OCI-LY7 (cell line): ENCODE measurements around the gene CAVIN1. TPM values are rescaled to one million over a fixed set of nuclear protein-coding genes. Genes with fewer than 3 reads are reported as not detected.

Source experiments
- BruUV-seq: library from RNA; stranded (reverse); fragments of 400-500 nt; replicated peaks from 2 replicates; lab custom pipeline; 2021; lab: Mats Ljungman, UMichigan
- CTCF ChIA-PET: fragments of 300-600 bp; sonication (Branson Sonifier 250); formaldehyde crosslinking; loops from one replicate; lab custom pipeline; 2022; ENCODE audit warnings: antibody characterized with exemption; ENCODE audit not compliant: unreplicated experiment; lab: Charles Lee
- POLR2A ChIA-PET: fragments of 300-600 bp; sonication (Branson Sonifier 250); formaldehyde crosslinking; loops from one replicate; lab custom pipeline; 2022; ENCODE audit warnings: antibody characterized with exemption; lab: Charles Lee
- DNase-seq: peaks from one replicate; pipeline ENCODE4 v3.0.0-alpha.2; 2015; ENCODE audit warnings: low spot score
- H2AFZ ChIP-seq: fragments of 200-600 bp; sonication (generic), shearing (Covaris generic); 2 replicates; pipeline ENCODE4 v1.6.1; 2014; ENCODE audit warnings: mild to moderate bottlenecking, antibody characterized with exemption, low read length, moderate library complexity
- H3K27ac ChIP-seq: fragments of 200-600 bp; sonication (generic); 2 replicates; pipeline ENCODE4 v1.5.1; 2014; ENCODE audit warnings: mixed run types, low read depth, mild to moderate bottlenecking, moderate library complexity, low read length, inconsistent platforms; ENCODE audit not compliant: poor library complexity, severe bottlenecking
- H3K36me3 ChIP-seq: fragments of 200-600 bp; sonication (generic); 2 replicates; pipeline ENCODE4 v1.6.1; 2014; ENCODE audit warnings: mild to moderate bottlenecking, antibody characterized with exemption, low read length, moderate library complexity, mixed read lengths; ENCODE audit not compliant: insufficient read depth
- H3K4me1 ChIP-seq: fragments of 200-600 bp; sonication (generic); 2 replicates; pipeline ENCODE4 v1.5.1; 2014; ENCODE audit warnings: mild to moderate bottlenecking, low read length; ENCODE audit not compliant: insufficient read depth, poor library complexity, severe bottlenecking
- H3K4me2 ChIP-seq: fragments of 200-600 bp; sonication (generic); 2 replicates; pipeline ENCODE4 v1.6.1; 2014; ENCODE audit warnings: mild to moderate bottlenecking, low read length
- H3K4me3 ChIP-seq: fragments of 200-600 bp; sonication (generic); 2 replicates; pipeline ENCODE4 v1.5.1; 2014; ENCODE audit warnings: mild to moderate bottlenecking, low read depth, low read length; ENCODE audit not compliant: poor library complexity, severe bottlenecking
- H3K79me2 ChIP-seq: fragments of 200-600 bp; sonication (generic); 2 replicates; pipeline ENCODE4 v1.6.1; 2016; ENCODE audit warnings: low read depth, mild to moderate bottlenecking, low read length, moderate library complexity, mixed read lengths; ENCODE audit not compliant: insufficient read depth
- H3K9me2 ChIP-seq: fragments of 200-600 bp; sonication (generic); 2 replicates; pipeline ENCODE4 v1.6.1; 2016; ENCODE audit warnings: mild to moderate bottlenecking, low read length, mixed read lengths; ENCODE audit not compliant: insufficient read depth
- H3K9me3 ChIP-seq: fragments of 200-600 bp; sonication (generic); 2 replicates; pipeline ENCODE4 v1.6.1; 2014; ENCODE audit warnings: mild to moderate bottlenecking, mixed run types, low read length, mixed read lengths
- H4K20me1 ChIP-seq: fragments of 200-600 bp; sonication (generic); 2 replicates; pipeline ENCODE4 v1.6.1; 2014; ENCODE audit warnings: mild to moderate bottlenecking, antibody characterized with exemption, low read length, moderate library complexity, mixed read lengths; ENCODE audit not compliant: insufficient read depth
- EZH2phosphoT487 ChIP-seq: fragments of 200-600 bp; sonication (generic); IDR thresholded peaks from 2 replicates; pipeline ENCODE4 v1.6.1; 2018; ENCODE audit warnings: low read depth, borderline replicate concordance, mild to moderate bottlenecking, mixed run types, antibody characterized with exemption, low read length, moderate library complexity, mixed read lengths
- intact Hi-C: fragments of 100-400 bp; cut with micrococcal nuclease; formaldehyde crosslinking; loops from one replicate; pipeline ENCODE4 v1.10.0; 2022; ENCODE audit not compliant: unreplicated experiment
- total RNA-seq, 2 experiments: library from RNA; depleted of rRNA in 1 of 2; stranded (reverse); fragments of >200 nt in 1 of 2; shearing (Covaris generic) in 1 of 2; gene quantifications; 2 replicates each; pipeline ENCODE4 v1.2.3, GENCODE V29; 2014 to 2022
- TF ChIP-seq, protein P1 (sequence below): fragments of 200-600 bp; sonication (generic); conservative IDR thresholded peaks from 2 replicates; pipeline ENCODE4 v1.5.1; 2014; ENCODE audit warnings: mild to moderate bottlenecking, antibody characterized with exemption, low read length, moderate library complexity, mixed read lengths

Gene CAVIN1
- total RNA-seq, 2 experiments from 2014 or later: 0.08 TPM; not detected in 1

DNA sequence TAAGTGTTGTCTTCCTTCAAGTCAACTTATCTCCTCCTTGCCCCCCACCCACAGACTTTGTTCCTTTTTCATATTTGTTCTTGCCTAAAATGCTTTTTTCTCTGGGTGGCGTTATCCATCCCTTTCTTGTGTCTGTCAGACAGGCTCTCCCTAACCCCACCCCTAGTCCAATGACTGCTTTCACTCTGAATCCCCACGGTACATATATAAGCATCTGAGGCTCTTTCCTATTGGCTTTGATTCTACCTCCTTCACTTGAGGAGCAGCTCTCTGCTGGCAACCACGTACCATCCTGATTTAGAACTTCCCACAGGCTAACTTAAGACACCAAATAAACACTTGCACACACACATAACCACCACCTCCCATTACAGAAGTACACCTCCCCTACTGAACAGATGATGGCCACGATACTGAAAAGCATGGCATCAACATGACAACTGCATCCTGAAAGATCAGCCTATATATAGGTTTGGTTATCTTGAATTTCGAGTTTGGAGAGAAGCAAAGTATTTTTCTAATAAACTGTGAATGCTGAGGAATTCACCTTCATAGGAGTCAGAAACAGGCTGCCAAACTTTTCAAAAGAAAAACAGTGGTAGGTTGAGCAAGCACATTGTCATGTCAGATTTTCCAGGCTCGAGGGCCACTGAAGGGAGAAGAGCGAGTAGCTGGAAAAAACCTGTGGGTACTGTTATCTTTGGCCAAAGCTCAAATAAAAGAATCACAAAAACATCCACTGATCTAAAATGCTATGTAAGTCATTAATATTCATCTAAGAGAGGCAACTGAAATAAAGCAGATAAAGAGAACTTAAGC is 59.1 kb downstream of the CAVIN1 start:
- intact Hi-C loops: no loop called here
- Histone ChIP-seq H3K27ac (no peak overlapping the region), H3K4me2 (no peak overlapping the region), H2AFZ (no peak overlapping the region), H3K4me1 (no peaks in the 10 kb centered on the region), H3K9me3 (no peaks in the 10 kb centered on the region), H3K4me3 (no peak overlapping the region), H3K9me2 (no peaks in the 10 kb centered on the region), H4K20me1 (no peaks in the 10 kb centered on the region), H3K79me2 (no peaks in the 10 kb centered on the region), H3K36me3 (no peaks in the 10 kb centered on the region)
- no peak for TF ChIP-seq EZH2phosphoT487
- TF ChIP-seq, protein P1, sequence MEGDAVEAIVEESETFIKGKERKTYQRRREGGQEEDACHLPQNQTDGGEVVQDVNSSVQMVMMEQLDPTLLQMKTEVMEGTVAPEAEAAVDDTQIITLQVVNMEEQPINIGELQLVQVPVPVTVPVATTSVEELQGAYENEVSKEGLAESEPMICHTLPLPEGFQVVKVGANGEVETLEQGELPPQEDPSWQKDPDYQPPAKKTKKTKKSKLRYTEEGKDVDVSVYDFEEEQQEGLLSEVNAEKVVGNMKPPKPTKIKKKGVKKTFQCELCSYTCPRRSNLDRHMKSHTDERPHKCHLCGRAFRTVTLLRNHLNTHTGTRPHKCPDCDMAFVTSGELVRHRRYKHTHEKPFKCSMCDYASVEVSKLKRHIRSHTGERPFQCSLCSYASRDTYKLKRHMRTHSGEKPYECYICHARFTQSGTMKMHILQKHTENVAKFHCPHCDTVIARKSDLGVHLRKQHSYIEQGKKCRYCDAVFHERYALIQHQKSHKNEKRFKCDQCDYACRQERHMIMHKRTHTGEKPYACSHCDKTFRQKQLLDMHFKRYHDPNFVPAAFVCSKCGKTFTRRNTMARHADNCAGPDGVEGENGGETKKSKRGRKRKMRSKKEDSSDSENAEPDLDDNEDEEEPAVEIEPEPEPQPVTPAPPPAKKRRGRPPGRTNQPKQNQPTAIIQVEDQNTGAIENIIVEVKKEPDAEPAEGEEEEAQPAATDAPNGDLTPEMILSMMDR: no peak
- no peak for DNase-seq
- ChIA-PET POLR2A (no interaction called here), CTCF (no interaction called here)
- no TSS peak for BruUV-seq

DNA sequence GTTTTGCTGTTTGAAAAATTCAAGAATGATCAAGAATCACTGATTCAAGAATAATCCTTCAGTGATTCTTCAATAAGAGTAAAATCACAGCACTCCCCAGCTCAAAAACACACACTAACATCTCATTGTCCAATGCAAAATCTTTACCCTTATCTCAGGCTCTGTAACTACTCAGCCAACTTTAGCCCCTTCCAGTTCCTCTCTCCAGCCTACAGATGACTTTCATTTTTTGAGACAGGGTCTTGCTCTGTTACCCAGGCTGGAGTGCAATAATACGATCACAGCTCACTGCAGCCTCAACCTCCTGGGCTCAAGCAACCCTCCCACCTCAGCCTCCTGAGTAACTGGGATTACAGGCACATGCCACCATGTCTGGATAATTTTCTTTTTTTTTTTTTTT is 59.8 kb downstream of the CAVIN1 start:
- Histone ChIP-seq H2AFZ (no peak overlapping the region), H3K4me1 (no peaks in the 10 kb centered on the region), H3K36me3 (no peaks in the 10 kb centered on the region), H3K9me3 (no peaks in the 10 kb centered on the region), H3K4me3 (no peak overlapping the region), H3K79me2 (no peaks in the 10 kb centered on the region), H3K27ac (no peak overlapping the region), H3K4me2 (no peak overlapping the region), H3K9me2 (no peaks in the 10 kb centered on the region), H4K20me1 (no peaks in the 10 kb centered on the region)
- CTCF ChIA-PET: no interaction called here
- DNase-seq: no peak
- BruUV-seq: no TSS peak
- intact Hi-C loops: no loop called here
- POLR2A ChIA-PET: no interaction called here
- no peak for TF ChIP-seq EZH2phosphoT487
- TF ChIP-seq, protein P1: no peak

DNA sequence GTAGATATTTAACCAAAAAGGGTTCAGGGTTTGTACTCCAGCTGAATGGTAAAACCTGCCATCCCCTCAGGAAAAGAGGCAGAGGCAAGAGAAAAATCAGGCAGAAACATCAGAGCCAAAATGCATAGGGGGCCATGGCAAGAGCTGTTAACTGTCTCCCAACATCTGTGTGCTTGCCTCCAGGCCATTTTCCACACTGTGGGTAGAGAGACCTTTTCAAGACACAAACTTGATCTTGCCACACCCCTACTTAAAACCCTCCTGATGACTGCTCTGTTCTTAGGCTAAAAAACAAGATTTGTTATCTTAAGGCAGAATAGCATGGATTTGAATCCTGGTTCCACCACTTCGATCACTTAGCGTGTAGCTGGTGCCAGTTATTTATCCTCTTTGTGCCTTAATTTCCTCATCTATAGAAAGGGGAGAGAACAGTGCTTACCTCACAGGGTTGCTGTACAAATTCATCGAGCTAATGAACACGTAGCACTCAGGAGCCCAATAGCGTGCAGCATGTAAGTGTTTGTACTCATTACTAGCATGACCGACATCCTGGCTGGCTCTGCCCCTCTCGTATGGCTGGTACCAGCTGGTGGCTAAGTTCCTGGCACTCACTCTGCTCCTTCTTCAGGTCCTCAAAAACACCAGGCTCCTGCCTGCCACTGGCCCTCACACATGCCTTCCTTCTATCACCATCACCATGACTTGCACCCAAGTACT is 60.7 kb downstream of the CAVIN1 start:
- BruUV-seq: no TSS peak
- no peak overlapping the region for H3K4me2 ChIP-seq
- POLR2A ChIA-PET: no interaction called here
- no peaks in the 10 kb centered on the region for H3K9me3 ChIP-seq
- no peak overlapping the region for H3K27ac ChIP-seq
- H3K9me2 ChIP-seq: no peaks in the 10 kb centered on the region
- no peaks in the 10 kb centered on the region for H3K36me3 ChIP-seq
- TF ChIP-seq, protein P1: no peak
- TF ChIP-seq EZH2phosphoT487: no peak
- no peak overlapping the region for H2AFZ ChIP-seq
- no peaks in the 10 kb centered on the region for H3K79me2 ChIP-seq
- no peaks in the 10 kb centered on the region; the same call in 1 of the 2 replicates for H4K20me1 ChIP-seq
- CTCF ChIA-PET: no interaction called here
- no peaks in the 10 kb centered on the region for H3K4me1 ChIP-seq
- intact Hi-C loops: no loop called here
- no peak for DNase-seq
- no peak overlapping the region for H3K4me3 ChIP-seq
